ENCODE results near the gene POLA1. TPM values are rescaled to one million over a fixed set of nuclear protein-coding genes. Genes with fewer than 3 reads are reported as not detected.

The POLA1 gene
- total and polyA plus RNA-seq, 2 of the 4 experiments (the other 2 are of a cell fraction): 4.0 to 15.1 TPM

DNA sequence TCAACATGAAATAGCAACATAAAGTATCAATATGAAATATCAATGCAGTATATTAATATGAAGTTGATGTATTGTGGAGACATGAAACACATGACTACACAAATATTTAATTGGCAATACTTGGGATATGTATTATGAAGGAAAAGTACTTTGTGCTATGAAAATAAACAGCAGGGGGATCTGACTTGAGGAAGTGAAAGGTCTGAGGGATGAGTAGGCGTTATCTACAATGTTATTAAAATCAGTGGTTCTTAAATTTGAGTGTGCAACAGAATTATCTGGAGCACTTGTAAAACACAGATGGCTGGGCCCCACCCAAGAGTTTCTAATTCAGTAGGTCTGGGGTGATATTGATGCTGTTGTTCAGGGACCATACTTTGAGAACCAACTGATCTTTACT, 349.5 kb downstream of the POLA1 start:
- CTCF ChIA-PET: no interaction called here
- WGBS, 2 experiments (ENCODE audit: extremely low coverage in 2 of 2, insufficient read length in 1 of 2): no CpG with 5 or more reads among the region's 1 CpG
- no peak overlapping the region for H3K23ac ChIP-seq (ENCODE audit: low read depth, low read length)
- no peak overlapping the region for H2BK5ac ChIP-seq (ENCODE audit: low read depth, low read length, poor library complexity, severe bottlenecking)
- DNase-seq (no peak), ATAC-seq (ENCODE audit: low read depth) (no peak)
- H3K4me2 ChIP-seq (ENCODE audit: low read depth, low read length): no peak overlapping the region
- intact Hi-C loops (cut with micrococcal nuclease): no loop called here
- no peak for TF ChIP-seq FOS (IDR thresholded peaks at IDR 0.05; ENCODE audit: low read depth, low read length)
- no peak for TF ChIP-seq MAFK (IDR thresholded peaks at IDR 0.05; ENCODE audit: low read depth, low read length)
- TF ChIP-seq CHD1 (IDR thresholded peaks at IDR 0.05; ENCODE audit: low read depth, low read length): no peak
- no peak for TF ChIP-seq MXI1 (IDR thresholded peaks at IDR 0.05; ENCODE audit: borderline replicate concordance, low read depth, low read length)
- TF ChIP-seq, protein P1, sequence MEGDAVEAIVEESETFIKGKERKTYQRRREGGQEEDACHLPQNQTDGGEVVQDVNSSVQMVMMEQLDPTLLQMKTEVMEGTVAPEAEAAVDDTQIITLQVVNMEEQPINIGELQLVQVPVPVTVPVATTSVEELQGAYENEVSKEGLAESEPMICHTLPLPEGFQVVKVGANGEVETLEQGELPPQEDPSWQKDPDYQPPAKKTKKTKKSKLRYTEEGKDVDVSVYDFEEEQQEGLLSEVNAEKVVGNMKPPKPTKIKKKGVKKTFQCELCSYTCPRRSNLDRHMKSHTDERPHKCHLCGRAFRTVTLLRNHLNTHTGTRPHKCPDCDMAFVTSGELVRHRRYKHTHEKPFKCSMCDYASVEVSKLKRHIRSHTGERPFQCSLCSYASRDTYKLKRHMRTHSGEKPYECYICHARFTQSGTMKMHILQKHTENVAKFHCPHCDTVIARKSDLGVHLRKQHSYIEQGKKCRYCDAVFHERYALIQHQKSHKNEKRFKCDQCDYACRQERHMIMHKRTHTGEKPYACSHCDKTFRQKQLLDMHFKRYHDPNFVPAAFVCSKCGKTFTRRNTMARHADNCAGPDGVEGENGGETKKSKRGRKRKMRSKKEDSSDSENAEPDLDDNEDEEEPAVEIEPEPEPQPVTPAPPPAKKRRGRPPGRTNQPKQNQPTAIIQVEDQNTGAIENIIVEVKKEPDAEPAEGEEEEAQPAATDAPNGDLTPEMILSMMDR (conservative IDR thresholded peaks at IDR 0.05; ENCODE audit: low read depth, low read length): no peak
- no peak for TF ChIP-seq BHLHE40 (IDR thresholded peaks at IDR 0.05; ENCODE audit: low read depth, low read length)
- no peak for TF ChIP-seq POLR2A (IDR thresholded peaks at IDR 0.05; ENCODE audit: low read depth, low read length)
- no peak for TF ChIP-seq RFX5 (IDR thresholded peaks at IDR 0.05; ENCODE audit: low read depth, low read length)
- no peak for TF ChIP-seq CEBPB (IDR thresholded peaks at IDR 0.05; ENCODE audit: low read depth, low read length)
- TF ChIP-seq, protein P2, sequence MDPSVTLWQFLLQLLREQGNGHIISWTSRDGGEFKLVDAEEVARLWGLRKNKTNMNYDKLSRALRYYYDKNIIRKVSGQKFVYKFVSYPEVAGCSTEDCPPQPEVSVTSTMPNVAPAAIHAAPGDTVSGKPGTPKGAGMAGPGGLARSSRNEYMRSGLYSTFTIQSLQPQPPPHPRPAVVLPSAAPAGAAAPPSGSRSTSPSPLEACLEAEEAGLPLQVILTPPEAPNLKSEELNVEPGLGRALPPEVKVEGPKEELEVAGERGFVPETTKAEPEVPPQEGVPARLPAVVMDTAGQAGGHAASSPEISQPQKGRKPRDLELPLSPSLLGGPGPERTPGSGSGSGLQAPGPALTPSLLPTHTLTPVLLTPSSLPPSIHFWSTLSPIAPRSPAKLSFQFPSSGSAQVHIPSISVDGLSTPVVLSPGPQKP (IDR thresholded peaks at IDR 0.05; ENCODE audit: borderline replicate concordance, low read depth, low read length): no peak
- no peak for TF ChIP-seq MAZ (IDR thresholded peaks at IDR 0.05; ENCODE audit: borderline replicate concordance, low read depth, low read length)
- TF ChIP-seq RCOR1 (IDR thresholded peaks at IDR 0.05; ENCODE audit: insufficient replicate concordance, low read length): no peak
- H4K20me1 ChIP-seq (ENCODE audit: insufficient read depth, low read length): no peaks in the 10 kb centered on the region
- dilution Hi-C loops (cut with HindIII; ENCODE audit: low sequenced_read_pairs, unreplicated experiment): no loop called here
- no peak overlapping the region for H4K8ac ChIP-seq (ENCODE audit: low read depth in 2 of 2, low read length in 2 of 2)
- no peak overlapping the region for H3K4ac ChIP-seq (ENCODE audit: low read depth, low read length)
- BruUV-seq (replicated peaks): no TSS peak
- H3K18ac ChIP-seq (ENCODE audit: low read depth, low read length): no peak overlapping the region
- H3K9me3 ChIP-seq (ENCODE audit: control insufficient read depth, insufficient read depth, low read length): no peaks in the 10 kb centered on the region; the same call in 1 of the 2 replicates
- H2BK15ac ChIP-seq (ENCODE audit: low read depth, low read length): no peak overlapping the region
- H2BK120ac ChIP-seq (ENCODE audit: low read depth, low read length): no peak overlapping the region
- in situ Hi-C loops (cut with MboI; ENCODE audit: low sequenced_read_pairs): no loop called here
- H3K27ac ChIP-seq (ENCODE audit: insufficient read depth, low read length): no peak overlapping the region
- H3K36me3 ChIP-seq (ENCODE audit: control insufficient read depth, insufficient read depth, low read length): no peaks in the 10 kb centered on the region
- H3K14ac ChIP-seq (replicated peaks; ENCODE audit: low read depth, low read length): no peak overlapping the region
- H3K56ac ChIP-seq (ENCODE audit: extremely low read depth, insufficient read depth, low read length): no peak overlapping the region
- no peak overlapping the region for H2AFZ ChIP-seq (replicated peaks; ENCODE audit: low read length, poor library complexity)
- no peak overlapping the region for H3K4me3 ChIP-seq (ENCODE audit: insufficient read depth, low read depth, low read length)
- H3K79me1 ChIP-seq (ENCODE audit: low read depth in 1 of 2, low read length in 2 of 2): no peaks in the 10 kb centered on the region
- no peak overlapping the region for H2AK9ac ChIP-seq (replicated peaks; ENCODE audit: low read depth, low read length, poor library complexity)
- no peaks in the 10 kb centered on the region for H3K27me3 ChIP-seq (ENCODE audit: control insufficient read depth, insufficient read depth, low read length)
- no peak overlapping the region for H4K91ac ChIP-seq (ENCODE audit: insufficient read depth, low read depth, low read length)
- no peak overlapping the region for H3K9ac ChIP-seq (ENCODE audit: low read depth, low read length)
- H2BK20ac ChIP-seq (ENCODE audit: low read depth, low read length): no peak overlapping the region
- H2AK5ac ChIP-seq (ENCODE audit: low read depth, low read length): no peak overlapping the region
- H3K9me1 ChIP-seq (ENCODE audit: insufficient read depth, low read length): no peaks in the 10 kb centered on the region
- H4K5ac ChIP-seq (ENCODE audit: low read depth, low read length): no peak overlapping the region
- POLR2A ChIA-PET (ENCODE audit: unreplicated experiment): no interaction called here
- no peaks in the 10 kb centered on the region for H3K4me1 ChIP-seq (ENCODE audit: control insufficient read depth, insufficient read depth, low read length)

All from IMR-90 (cell line).